H1 (cell line): ENCODE results near the gene UBA6. TPM values are rescaled to one million over a fixed set of nuclear protein-coding genes. Genes with fewer than 3 reads are reported as not detected.

Experiments
- HDAC2 ChIP-seq, 2 experiments: fragments of 300-600 bp in 1 of 2; sonication (generic) in 1 of 2; IDR thresholded peaks; 2 replicates each; pipeline ENCODE4 v1.6.1; 2011 to 2012; ENCODE audit warnings: low read depth in 2 of 2, low read length in 2 of 2, mild to moderate bottlenecking in 2 of 2, moderate library complexity in 2 of 2, borderline replicate concordance in 1 of 2, inconsistent platforms in 1 of 2
- POLR2AphosphoS5 ChIP-seq: IDR thresholded peaks from 2 replicates; pipeline ENCODE4 v1.6.1; 2011; ENCODE audit warnings: low read depth, low read length
- TAF1 ChIP-seq: IDR thresholded peaks from 2 replicates; pipeline ENCODE4 v1.6.1; 2011; ENCODE audit warnings: mild to moderate bottlenecking, low read depth, low read length
- TAF7 ChIP-seq: optimal IDR thresholded peaks from 2 replicates; pipeline ENCODE3; 2011; ENCODE audit warnings: low read depth, mild to moderate bottlenecking, inconsistent platforms, low read length, moderate library complexity, borderline replicate concordance
- USF2 ChIP-seq: IDR thresholded peaks from 2 replicates; pipeline ENCODE4 v1.6.1; 2011; ENCODE audit warnings: low read length, improper control_type of control experiment
- polyA plus RNA-seq, 7 experiments: library from polyadenylated mRNA; depleted of rRNA in 3 of 7; stranded (reverse) in 5 of 7; unstranded in 2 of 7; fragments of >200 nt in 5 of 7; fragments of 200-250 nt in 2 of 7; gene quantifications; 1 replicate in 5 of 7; 2 replicates in 1 of 7; 4 replicates in 1 of 7; pipeline versions ENCODE4 v1.2.1 to v1.2.3, GENCODE V29; 2011 to 2013; ENCODE audit warnings: missing spikeins in 2 of 7, mixed read lengths in 2 of 7
- total RNA-seq: library from RNA; stranded (reverse); fragmentation: NEBNext Ultra II Directional; extraction: Animal tissue kit (Norgen Biotek cat#: 25700); gene quantifications from 2 replicates; pipeline ENCODE4 v1.2.1, GENCODE V29; 2021
- TF ChIP-seq, protein P1 (sequence below): IDR thresholded peaks from 2 replicates; pipeline ENCODE4 v1.6.1; 2011; ENCODE audit warnings: low read depth, mild to moderate bottlenecking, low read length; ENCODE audit not compliant: insufficient read depth

The UBA6 gene
- total and polyA plus RNA-seq, 2 of the 8 experiments (the other 6 are each of a cell fraction or from before 2014, with no cell fraction given) = 17.4 to 74.3 TPM

DNA sequence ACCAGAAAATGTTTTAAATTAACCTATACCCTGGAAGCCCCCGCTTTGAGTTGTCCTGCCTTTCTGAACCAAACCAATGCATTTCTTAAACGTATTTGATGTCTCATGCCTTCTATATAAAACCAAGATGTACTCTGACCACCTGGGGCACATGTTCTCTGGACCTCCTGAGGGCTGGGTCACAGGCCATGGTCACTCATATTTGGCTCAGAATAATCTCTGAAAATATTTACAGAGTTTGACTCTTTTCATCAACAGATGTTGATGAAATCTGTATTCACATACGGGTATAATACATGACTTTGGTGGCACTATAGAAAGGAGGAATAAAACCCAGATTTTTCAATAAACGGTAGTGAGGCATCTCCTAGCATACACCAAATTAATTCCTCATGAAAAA, 86.8 kb downstream of the UBA6 start (continued):
- TF ChIP-seq HDAC2 (IDR thresholded peaks at IDR 0.05; ENCODE audit: borderline replicate concordance in 1 of 2, low read depth in 2 of 2, low read length in 2 of 2) (no peak), TAF1 (no peak), POLR2AphosphoS5 (no peak), TAF7 (no peak), USF2 (no peak)
- TF ChIP-seq, protein P1, sequence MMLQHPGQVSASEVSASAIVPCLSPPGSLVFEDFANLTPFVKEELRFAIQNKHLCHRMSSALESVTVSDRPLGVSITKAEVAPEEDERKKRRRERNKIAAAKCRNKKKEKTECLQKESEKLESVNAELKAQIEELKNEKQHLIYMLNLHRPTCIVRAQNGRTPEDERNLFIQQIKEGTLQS = no peak
